ENCODE results near the gene ACSM6. TPM values are rescaled to one million over a fixed set of nuclear protein-coding genes. Genes with fewer than 3 reads are reported as not detected.

Gene ACSM6
- total RNA-seq, 4 donors from 2014 or later, result not detected

DNA sequence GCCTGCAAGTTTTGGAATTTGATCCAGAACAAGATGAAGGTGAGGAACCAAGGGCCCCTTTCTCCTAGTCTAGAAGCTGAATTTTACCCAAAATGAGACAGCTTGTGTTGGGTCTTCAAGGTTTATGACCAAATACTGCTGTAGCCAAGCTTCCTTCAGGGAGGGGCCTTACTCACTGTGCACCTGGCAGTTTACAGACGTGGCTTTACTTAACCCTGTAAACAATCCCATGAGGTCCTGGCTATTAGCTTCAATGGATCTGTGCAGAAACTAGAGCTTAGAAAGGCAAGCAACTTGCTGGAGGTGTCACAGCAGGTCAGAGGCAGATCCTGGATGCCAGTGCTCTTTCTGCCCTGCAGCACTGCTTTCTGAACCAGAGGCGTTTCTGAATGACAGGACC lies 50.1 kb downstream of the ACSM6 start:
- TF ChIP-seq, protein P1, sequence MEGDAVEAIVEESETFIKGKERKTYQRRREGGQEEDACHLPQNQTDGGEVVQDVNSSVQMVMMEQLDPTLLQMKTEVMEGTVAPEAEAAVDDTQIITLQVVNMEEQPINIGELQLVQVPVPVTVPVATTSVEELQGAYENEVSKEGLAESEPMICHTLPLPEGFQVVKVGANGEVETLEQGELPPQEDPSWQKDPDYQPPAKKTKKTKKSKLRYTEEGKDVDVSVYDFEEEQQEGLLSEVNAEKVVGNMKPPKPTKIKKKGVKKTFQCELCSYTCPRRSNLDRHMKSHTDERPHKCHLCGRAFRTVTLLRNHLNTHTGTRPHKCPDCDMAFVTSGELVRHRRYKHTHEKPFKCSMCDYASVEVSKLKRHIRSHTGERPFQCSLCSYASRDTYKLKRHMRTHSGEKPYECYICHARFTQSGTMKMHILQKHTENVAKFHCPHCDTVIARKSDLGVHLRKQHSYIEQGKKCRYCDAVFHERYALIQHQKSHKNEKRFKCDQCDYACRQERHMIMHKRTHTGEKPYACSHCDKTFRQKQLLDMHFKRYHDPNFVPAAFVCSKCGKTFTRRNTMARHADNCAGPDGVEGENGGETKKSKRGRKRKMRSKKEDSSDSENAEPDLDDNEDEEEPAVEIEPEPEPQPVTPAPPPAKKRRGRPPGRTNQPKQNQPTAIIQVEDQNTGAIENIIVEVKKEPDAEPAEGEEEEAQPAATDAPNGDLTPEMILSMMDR (IDR thresholded peaks at IDR 0.05; ENCODE audit: low read depth), result no peak

DNA sequence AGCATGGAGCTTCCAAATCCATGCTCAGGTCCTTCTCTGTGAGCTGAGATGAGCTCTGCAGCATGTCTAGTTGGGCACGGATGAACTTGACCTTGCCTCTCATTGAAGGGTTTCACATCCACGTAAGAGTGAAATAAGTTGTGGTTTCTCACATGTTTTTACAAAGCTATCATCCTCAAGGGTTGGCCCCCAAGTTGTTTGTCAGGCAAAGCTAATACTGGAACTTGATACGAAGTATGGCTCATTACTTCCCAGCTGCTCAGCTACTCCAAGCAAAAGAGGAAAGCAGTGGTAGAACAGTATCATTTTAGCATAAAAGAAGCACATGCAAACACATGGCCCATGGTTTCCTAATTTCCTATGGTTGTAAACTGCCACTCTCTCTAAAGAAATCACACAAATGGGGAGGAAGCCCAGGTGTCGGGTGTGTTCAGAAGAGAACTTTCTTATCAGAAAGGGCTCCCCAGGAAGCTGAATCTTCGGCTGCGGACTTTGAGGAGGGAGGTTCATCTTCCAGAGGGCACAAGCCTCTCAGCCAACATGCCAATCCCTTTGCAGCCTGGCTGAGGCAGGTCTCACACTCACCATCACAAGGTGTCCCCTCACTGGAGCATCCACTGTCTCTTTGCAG lies 51.5 kb downstream of the ACSM6 start:
- TF ChIP-seq, protein P1 (IDR thresholded peaks at IDR 0.05; ENCODE audit: low read depth), result no peak

DNA sequence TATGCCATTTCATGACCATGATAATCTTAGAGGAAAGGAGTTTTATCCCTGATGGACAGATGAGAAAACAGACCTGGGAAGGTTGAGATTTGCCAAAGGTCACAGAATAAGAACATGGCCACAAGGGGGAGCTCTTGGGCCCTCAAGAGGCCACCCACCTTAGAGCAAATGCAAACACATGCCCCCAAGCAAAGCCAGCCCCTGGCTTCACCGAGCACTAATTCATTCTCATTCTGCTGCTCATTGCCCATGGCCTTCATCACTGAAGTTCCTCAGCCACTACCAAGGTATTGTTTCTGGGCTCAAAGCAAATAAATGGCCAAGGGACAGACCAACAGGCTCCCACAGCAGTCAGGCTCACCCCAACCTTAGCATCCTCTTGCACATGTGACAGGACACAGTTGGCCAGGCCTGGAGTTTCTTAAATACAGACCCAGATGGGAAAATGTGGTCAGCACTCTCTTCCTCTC lies 52.6 kb downstream of the ACSM6 start:
- TF ChIP-seq, protein P1 (IDR thresholded peaks at IDR 0.05; ENCODE audit: low read depth), result no peak

DNA sequence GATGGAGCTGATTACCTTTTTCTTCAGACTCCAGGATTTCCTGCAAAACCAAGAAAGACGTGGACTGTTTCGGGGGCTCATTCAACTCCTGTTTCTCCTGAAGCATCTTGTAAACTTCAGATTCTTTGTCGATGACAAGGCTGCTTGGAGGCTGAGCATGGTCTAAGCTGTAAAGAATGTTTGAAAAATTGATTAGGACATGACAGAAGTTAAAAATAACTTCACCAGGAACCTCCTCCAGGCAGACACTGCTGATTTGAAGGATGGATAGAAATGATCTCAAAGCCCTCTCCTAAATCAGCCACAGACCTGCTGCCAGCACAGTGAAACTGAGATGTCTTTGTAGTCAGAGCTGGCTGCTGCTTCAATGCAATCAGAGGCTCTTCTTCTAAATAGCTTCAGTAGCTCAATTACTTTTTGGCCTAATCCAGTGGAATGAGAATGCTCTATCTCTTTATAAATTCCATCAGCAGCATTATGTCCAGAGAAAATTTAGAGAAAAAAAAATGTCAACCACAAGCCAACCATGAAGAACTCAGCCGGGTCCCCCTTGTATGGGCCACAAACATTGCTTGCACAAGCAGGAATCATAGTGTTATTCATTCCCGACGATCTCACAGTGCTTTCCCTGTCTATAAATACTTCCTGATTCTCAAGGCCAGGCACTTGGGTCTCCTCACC lies 53.3 kb downstream of the ACSM6 start:
- TF ChIP-seq, protein P1 (IDR thresholded peaks at IDR 0.05; ENCODE audit: low read depth), result no peak

DNA sequence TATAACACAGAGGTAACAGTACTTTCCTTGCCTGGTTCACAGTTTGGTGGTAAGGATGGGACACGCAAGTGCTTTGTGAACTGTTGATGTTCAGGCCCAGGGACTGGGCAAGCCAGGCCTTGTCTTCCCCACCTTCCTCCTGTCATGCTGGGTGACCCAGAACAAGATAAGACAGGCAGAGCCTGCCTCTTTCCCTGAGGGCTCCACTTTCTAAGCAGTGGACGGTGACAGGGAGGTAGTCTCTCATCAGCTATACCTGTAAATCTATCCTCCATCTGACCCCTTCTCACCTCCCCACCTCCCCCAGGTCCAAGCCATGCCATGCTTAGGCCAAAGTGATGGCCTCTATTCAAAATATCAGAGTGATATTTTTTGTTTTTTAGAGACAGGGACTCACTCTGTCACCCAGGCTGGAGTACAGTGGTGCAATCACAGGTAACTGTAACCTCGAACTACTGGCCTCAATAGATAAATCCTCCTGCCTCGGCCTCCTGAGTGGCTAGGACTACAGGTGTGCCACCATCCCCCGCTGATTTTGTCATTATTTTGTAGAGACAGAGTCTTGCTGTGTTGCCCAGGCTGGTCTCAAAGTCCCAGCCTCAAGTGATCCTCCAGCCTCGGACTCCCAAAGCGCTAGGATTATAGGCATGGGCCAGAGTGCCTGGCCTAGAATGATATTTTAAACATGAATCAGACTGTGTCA lies 54.0 kb downstream of the ACSM6 start:
- TF ChIP-seq, protein P1 (IDR thresholded peaks at IDR 0.05; ENCODE audit: low read depth), result no peak

DNA sequence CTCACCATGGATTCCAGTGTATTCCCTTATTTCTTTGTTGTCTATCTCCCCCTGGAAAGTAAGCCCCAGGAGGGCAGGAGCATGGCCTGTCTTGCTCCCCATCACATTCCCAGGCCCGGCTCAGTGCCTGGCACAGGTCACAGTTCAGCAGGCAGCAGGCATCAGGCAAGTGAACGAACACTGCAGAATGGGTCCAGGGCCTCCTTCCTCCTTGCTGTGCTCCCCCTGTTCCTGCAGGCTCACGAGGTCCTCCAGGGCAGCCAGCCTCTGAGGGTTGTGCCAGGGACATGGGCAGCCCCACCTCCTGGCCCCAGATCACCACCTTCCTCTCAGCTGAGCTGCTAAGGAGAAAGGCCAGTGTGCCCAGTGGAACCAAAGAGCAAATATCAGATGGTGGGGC lies 55.0 kb downstream of the ACSM6 start:
- TF ChIP-seq, protein P1 (IDR thresholded peaks at IDR 0.05; ENCODE audit: low read depth), result no peak

DNA sequence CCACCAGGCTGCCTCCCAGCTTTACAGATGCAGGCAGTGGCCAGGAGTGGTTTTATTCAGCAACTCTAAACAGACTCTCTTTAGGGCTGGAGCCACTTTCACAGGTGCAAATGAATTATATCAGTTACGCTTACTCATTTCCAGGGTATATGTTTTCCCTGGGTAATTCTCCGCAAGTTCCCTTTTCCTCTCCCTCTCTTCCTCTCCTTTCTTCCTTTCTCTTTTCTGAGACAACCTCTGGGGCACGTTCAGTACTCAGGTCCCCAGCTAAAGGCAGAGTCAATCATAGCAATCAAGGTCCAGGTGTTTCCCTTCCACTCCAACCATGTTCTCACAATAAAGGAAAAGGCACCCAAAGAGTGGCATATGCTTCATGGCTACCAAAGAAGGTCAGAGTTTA lies 55.4 kb downstream of the ACSM6 start:
- TF ChIP-seq, protein P1 (IDR thresholded peaks at IDR 0.05; ENCODE audit: low read depth), result no peak

Data from subcutaneous adipose tissue (tissue), 4 donors.